Stimulated activated CD4-positive, alpha-beta T cell treated with anti-CD3 and anti-CD28 coated beads, TNF-alpha, amount 100 ng/mL, for 48 hours (primary cell): ENCODE results near the gene ZBTB18.

ENCODE experiments used
- DNase-seq, 3 donors: peaks; one replicate each; pipeline ENCODE4 v3.0.0-alpha.2; 2020; ENCODE audit warnings: low read depth in 3 of 3

Gene ZBTB18

DNA sequence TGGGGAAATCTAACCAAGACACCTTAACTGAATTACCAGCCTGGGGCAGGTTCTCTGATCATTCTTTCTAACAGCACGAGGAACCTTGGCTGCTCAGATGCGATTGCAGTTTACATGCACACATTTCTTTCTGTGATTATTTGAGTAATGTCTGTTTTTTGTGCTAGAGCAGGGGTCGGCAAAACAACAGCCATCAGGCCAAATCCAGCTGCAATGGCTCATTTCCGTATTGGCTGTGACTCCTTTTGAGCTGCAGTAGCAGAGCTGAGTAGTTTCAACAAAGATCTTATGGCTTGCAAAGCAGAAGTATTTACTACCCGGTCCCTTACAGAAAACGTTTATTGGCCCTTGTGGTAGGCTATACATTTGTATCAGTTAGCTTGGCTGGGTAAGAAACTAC is 37.1 kb downstream of the ZBTB18 start:
- DNase-seq = no peak

DNA sequence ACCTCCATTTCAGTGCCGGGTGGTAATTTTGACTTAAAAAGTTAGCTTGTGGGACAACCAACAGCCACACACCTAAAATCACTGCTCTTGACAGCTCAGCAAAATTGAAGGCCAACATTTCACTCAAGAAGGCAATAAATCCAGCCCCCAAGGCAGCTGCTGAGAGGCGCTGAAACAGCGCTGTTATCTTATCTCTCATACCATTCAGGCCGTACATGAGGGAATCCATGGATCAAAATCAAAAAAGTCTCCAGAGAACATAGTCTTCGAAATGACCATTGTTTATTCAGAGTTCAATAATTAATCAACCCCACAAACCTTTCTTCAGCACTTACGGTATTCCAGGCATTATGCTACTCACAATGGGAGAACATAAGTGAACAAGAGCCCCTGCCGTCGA is 38.5 kb downstream of the ZBTB18 start:
- DNase-seq = no peak

DNA sequence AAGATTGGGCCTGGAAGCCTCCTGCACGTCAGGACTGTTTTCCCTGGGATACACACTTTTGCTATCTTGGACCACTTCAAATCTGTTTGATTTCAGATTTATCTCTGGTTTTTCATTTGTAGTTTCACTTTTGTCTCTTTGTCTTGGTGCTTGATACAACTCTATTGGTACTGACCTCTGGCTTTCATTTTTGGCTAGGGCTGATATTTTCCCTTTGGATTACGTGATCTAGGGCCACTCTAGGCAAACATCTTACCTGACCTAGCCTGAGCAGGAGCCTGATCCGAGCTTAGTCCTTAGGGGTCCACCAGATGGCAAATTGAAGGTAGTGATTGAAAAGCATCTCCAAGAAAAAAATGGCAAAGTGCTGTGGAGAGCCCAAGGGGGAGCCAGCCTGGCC is 39.6 kb downstream of the ZBTB18 start:
- no peak for DNase-seq

DNA sequence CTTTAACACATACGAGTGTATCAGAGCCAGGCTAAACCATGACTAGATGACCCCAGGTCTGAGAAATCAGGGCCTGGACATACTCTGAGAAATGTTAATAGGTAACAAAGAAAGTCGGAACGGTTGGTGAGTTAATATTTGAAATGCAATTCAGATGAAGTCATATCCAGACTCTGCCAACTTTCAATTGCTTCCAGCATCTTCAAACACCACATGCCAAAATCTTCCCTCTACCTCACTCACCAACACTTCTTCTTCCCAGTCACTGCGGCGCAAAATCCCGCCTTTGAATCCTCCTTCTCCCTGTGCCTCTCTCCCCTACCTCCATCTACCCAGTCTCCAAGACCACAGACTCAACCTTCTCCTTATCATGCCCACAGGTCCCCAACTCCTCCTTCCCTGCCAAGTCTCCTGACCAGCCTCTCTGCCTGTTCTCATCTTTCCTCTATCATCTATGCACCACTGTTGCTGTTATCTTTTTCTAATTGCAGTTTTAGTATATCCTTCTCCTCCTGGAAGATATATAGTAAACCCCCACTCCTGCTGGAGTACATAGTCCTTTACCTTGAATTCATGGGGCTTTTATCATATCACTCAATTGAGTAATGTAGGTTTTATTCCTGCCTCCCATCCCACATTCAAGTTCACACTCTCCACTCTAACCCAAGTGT is 41.3 kb downstream of the ZBTB18 start:
- DNase-seq = no peak

DNA sequence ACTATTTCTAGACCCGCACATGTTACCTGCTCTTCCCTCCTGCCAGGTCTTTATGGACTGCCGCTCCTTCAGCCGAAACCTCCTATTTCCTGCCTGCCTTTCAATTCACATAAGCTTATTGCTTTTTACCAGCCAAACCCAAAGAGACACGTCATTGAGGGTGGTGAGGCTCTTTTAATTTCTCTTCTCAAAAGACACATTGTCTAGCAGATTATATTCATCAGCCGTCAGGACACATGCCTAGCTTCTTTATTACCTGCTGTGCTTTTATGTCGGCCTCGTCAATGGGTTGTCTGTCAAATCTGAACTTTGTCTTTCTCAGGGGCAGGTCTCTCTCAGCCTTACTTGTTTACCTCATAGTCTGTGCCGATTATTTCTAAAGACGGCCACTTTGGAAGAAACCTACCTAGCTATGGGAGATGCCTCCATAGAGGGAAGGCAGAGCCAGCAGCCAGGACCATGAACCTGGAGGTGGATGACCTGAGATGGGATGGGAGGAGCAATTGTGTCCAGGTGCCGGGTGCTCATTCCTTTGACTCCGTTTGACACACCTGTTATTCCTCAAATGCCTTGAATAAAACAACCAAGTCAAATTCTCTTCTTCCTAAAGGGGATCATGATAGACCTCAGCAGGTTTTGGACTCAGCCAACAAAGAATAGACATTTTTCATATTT is 42.0 kb downstream of the ZBTB18 start:
- no peak for DNase-seq

DNA sequence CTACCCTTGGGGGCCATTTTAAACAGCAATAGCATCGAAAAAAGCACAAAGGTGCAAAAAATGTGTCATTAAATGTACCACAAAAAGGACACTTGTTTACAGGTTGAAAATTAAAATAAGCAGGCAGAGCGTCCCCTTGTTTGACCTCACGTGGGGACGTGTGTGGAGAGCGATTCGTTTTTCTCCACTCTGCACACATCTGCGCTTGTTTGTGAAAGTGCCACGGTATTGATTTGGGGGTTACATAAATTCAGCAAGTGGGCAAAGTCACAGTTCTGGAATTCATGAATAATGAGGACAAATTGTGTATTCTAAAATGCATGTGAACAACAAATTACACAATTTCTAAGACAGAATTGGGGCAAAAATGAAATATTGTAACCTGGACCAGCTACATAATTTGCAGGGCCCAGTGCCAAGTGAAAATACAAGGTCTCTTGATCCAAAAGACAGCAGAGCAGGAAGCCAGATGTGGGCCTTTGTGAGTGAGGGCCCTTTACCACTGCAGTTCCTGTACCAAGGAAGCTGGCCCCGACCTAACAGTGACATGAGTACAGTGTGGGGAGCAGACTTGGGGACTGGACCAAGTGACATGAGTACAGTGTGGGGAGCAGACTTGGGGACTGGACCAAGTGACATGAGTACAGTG is 43.9 kb downstream of the ZBTB18 start:
- DNase-seq = no peak

DNA sequence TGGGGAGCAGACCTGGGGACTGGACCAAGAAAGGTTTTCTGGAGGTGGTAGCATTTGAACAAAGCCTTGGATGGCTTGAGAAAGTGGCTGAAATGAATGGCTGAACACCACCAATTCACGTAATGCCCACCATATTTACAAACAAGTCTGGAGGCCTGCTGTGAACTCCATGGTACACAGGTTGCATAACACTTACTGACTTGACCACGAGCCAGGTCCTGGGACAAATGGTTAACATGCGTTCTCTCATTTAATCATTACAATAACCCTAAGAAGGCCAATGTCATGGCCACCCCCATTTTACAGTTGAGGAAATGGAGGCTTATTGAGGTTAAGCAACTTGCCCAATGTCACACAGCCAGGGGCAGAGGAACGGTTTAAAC is 44.4 kb downstream of the ZBTB18 start:
- DNase-seq = no peak

DNA sequence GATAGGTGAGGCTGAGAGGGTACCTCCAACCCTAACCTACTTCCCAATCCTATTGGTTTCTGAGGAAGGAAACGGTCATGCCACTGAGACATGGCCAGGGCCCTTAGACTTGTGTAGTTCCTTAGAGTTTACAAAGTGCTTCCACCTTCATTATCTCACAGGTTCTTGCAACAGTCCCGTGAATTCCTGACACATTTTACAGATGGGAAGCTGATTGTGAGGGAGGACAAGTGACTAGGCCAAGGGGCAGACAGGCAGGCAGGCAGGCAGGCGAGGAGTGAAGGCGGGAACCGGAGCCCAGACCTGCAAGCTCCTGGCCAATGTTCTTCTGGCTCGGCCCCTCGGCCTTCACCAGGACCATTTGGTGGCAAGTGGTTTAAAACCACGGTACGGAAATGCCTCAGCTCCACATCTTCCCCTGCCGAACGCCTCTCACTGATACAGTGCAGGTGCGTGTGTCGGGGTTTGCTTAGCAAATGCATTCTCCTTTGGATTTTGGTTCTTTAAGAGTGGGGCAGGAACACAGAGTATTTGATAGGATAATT is 45.1 kb downstream of the ZBTB18 start:
- no peak for DNase-seq

DNA sequence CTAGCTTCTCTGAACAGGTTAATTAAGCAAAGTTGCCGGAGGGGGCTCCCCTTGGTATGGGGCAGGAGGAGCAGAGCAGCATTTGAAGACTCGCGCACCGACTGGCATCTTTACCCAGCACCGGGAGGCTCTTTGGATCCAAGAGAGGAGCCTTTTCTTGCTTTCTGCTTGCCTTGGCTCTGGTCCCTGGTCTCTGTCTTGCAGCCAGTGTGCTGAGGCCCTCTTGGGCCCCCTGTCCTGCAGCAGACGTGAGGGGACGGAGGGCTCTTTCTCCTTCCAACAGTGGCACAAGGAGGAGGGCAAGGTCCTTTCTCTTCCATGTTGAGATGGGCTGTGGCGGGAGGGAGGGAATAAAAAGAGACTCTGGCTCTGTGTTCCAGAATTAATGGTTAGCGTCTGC is 45.6 kb downstream of the ZBTB18 start:
- no peak for DNase-seq

DNA sequence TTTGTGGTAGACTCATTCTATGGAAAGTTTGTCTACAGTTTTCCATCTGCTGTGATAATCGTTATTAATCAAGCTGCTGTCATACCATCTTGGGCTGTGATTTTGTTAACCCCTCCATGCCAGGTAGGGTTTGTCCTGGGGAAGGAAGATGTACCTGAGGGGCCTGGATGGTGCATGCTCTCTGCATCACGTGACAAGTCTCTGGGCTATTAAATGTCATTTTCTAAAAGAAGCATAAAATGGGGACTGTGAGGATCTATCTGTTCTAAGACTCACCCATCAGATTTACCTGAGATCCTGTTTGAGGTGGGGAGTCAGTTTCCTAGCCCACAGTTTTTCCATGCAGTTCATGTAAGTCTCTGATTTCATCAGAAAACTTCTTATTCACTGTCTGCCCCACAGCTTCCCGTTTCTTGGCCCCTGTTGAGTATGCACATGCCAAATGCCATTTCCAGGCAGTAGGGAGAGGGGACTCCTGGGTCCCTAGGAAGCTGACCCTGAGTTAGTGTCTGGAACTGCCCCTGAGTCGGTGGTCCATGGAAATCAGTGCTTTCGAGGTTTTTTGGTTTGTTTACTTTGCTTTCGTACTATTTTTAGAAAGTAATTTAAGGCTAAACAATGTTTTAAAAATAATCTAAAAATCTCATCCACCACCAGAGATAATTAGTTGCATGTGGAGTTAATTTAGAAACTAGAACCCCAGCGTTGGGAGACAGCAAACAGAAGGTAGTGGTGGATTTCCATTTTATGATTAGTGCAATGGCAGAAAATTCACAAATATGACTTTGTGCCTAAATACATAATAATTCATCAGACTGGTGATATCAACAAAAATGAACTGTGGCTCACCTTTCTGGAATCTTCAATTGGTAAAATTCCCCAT is 46.7 kb downstream of the ZBTB18 start:
- DNase-seq = no peak

DNA sequence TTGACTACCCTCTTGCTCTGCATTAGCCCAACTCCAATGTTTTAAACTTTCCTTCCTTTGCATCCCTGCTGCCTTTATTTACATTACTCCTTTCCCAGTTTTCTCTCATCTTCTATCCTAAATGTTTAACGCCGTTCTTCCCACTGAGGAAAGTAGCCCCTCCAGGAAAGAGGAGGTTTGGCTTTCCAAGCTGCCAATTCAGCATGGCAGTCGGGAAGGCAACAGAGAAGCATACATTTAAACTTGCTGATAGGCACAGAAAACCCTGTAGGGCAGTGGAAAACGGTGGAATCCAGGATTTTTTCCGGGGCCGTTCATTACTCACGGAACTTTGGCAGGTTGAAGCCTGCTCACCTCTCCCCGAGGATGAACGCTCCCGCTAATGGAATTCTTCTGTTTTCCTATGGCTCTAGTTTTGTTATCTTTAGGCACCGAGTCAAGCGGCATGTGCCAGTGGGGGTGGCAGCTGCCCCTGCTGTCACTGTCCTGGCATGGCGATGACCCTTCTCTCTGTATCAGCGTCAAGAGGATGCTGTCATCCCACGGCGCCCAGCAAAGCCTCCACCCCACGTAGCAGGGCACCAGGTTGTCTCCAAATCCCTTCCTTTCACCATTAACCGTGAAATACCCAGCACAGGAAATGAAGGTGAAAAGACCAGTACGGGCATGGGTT is 48.3 kb downstream of the ZBTB18 start:
- DNase-seq = no peak

DNA sequence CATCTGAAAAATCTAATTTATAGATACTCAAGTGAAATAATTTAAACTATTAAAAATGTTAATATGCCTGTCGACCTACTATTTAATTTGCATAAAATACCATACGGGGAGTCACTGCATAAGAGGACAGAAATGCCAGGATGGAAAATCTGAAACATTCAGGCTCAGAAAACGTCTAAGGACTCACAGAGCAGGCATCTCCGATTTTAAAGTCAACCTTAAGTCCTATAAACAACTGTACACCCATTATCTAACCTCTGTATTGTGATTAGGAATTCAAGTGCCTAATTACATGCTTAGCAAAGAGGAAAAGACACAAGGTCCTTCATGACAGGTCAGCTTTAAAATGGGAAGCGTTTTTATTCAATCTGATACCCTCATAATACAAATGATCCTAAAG is 49.2 kb downstream of the ZBTB18 start:
- DNase-seq = no peak

DNA sequence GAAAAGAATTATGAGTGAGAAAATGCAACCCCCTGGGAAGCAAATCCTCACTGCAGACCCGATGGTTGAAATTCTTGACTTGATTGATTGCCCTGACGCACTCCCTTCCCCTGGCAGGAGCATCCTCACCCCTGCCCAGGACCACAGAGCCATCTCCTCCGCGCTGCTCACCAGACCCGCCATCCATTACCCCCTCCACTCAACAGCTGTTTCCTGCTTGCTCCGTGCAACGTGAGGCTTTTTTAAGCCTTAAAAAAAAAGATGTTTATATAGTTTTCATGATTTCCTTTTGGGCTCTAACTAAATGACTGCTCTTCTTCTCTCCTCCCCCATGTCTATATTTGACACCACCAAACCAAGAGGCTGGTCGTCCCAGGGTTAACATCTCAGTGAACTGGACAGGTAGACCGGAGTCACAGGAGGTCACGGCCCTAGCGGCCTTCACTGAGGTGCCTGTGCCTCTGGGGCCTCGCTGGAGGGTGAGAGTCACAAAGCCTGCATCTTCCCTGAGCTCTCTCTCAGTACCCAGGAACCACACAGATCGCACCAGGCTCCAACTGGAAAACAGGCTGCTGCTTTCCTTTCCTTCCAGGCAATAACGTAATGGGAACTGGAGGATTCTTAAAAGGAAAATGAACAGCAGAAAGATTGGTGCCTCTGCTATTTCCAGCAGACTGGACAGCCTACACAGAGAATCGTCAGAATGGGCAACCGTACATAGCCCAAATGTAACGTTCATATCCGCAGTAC is 49.8 kb downstream of the ZBTB18 start:
- DNase-seq = no peak

DNA sequence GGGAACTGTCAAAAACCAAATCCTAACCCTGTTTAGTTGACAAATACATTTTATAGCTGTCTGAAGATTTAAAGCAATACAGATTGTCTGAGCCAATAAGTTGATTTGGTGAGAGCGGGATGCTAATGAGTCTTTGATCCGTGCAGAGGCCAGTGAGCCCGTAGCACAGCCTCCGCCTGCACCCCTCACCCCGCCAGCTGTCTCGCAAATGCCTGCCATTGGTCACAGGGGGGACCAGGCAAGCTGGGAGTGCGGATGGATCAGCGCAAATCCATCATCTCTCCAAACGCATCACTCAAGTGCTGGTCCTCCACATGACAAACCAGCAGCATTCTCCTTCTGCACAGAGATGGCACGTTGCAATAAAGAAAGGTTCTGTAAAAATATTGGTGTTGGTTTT is 51.0 kb downstream of the ZBTB18 start:
- no peak for DNase-seq

DNA sequence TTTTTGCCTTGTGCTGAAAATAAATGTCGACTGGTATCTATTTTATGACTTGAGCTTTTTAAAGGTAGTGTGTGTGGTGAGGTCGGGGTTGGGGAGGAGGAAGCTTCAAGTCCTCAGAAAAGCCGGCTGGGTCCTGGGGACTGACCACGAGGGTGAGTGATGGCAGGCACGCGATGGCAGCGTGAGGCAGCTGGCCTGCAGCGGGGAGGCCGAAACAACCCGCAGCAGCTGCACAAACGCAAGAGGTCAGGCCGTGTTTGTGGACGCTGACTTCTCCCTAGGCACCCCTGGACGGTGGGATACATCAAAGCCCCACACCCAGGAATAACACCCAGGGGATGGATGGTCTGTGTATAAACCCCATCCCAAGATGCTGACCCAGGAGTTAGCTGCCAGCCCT is 51.4 kb downstream of the ZBTB18 start:
- no peak for DNase-seq

DNA sequence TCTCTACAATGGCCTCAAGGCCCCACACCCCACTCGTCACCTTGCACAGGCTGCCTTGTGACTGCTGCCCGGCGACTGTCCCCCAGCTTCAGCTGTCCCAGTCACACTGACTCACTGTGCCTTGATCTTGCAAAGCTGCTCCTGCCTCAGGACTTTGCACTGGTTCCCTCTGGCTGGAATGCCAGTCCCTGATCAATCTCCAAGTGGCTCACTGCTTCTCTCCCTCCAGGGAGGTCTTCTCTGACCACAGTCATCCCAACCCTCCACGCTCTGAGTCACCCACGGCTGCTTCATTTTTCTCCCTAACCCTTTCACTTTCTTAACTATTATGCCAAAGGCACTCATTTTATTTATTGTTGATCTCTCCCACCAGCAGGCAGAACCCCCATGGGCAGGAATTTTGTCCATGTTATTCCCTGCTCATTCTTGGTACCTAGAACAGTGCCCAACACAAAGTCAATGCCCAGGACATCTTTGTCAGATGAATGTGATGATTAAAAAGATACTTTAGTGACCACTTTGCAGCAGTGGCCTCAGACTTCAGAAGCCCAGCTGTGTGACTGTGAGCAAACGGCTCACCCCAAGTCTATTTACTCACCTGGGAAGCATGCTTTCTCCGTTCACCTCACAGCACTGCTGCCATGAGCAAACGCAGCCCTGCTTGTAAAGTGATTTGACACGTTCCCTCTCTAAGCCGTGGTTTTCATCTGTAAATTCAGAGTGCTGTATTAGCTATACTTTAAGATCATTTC is 53.4 kb downstream of the ZBTB18 start:
- no peak for DNase-seq

DNA sequence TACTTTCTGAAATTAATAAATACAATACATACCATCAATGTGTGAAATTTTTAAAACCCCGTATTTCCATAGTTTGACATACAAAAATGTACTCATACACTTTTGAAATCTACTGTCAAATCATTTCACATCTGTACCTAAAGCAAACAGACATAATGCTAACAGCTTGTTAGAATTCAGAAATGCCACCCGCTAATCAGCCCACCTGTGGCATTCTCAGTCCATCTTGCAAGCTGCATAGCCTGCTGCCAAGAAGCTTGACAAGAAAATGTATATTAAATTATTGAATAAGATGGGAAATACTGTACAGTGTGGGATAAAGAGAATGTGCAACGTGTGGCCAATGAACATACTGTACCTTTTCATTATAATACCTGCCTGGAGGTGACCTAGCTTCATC is 55.1 kb downstream of the ZBTB18 start:
- no peak for DNase-seq
